Activated naive CD4-positive, alpha-beta T cell treated with anti-CD3 and anti-CD28 coated beads, Interleukin-2, amount 50 U/mL, for 16 hours (primary cell): ENCODE results near the gene TMEM92.
"Not testable (repeated sequence)": the region's sequence is repeated elsewhere in the genome, so short reads cannot be mapped to it uniquely, and the experiment has no call there.

Experiments used
- DNase-seq: peaks from one replicate; pipeline ENCODE4 v3.0.0-alpha.2; 2020

TMEM92 gene

DNA sequence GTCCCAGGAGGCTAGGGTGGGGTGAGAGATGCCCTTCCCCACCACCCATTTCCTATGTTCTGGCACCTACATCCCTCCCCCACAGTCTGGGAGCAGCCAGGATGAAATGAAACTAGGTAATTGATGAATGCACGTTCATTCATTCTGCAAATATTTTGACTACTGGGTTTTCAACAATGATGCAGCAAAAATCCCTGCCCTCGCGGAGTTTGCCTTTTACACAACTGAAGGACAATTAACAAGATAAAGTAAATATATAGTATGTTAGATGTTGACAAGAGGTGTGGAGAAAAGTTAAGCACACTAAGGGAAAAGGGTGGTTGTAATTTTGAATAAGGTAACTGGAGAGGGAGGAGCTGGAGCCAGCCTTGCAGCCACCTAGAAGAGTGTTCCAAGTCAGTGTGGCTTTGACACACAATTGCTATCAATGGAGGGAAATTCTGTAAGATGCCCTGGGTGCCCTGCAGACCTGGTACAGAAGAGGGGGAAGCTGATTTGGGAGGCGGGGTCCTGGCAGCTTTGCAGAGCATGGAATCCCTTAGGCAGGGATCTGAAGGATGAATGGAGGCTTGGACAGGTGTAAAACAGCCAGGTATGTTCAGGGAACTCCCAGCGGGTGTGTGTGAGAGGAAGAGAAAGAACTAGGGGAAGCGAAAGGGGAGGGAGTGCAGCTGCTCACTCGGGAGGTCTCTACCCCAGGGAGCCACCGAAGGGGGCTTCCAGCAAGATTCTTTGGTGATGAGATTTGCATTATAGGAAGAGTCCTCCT, 2.5 kb downstream of the TMEM92 start:
- DNase-seq, result no peak

DNA sequence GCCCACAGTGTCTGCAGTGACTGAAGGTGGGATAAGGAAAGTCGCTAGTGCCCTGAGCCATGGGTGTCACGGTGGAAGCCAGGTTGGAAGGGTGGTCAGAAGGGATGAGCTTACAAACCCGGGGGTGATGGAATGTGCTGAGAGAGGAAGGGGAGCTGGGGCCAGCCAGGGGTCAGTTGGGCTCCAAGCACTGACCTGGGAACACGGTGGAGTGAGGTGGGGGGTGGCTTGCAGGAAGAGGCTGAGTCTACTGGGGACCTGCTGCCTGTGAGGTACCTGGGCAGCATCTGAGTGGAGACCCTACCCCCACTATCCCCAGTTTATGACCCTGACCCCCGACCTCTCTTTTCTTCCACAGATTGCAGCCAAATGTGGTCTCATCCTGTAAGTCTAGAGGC, 3.1 kb downstream of the TMEM92 start:
- DNase-seq, result no peak

DNA sequence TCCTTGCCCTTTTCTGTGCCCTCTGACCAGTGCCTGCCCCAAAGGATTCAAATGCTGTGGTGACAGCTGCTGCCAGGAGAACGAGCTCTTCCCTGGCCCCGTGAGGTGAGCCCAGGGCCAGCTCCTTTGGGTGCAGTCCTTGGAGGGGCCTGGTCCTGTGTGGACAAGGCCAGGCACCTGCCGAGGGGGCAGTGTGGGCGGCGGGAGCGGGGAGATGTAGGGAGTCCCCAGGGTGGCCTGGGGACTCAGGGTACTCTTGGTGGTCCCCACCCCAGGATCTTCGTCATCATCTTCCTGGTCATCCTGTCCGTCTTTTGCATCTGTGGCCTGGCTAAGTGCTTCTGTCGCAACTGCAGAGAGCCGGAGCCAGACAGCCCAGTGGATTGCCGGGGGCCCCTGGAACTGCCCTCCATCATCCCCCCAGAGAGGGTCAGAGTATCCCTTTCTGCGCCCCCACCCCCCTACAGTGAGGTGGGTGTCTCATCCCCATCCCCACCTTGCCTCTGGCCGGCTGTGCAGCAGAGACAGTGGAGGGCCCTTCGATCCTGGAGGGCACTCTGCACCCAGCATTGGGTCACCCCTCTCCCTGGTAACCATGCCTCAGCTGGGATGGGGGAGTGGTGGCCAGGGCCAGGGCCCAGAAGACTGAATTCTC, 4.4 kb downstream of the TMEM92 start:
- DNase-seq, result no peak

DNA sequence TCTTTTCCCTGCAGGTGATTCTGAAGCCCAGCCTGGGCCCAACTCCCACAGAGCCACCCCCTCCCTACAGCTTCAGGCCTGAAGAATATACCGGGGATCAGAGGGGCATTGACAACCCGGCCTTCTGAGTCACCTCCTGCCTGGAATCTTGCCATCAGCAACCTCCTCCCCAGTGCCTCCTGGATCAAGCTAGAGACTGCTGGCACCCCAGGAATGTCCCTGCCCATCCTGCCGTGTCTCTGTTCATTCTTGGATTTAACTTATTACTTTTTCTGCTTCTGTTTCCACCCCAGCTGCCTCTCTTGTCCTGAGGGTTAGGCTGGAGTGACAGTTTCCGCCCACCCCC, 4.9 kb downstream of the TMEM92 start:
- DNase-seq, result no peak

DNA sequence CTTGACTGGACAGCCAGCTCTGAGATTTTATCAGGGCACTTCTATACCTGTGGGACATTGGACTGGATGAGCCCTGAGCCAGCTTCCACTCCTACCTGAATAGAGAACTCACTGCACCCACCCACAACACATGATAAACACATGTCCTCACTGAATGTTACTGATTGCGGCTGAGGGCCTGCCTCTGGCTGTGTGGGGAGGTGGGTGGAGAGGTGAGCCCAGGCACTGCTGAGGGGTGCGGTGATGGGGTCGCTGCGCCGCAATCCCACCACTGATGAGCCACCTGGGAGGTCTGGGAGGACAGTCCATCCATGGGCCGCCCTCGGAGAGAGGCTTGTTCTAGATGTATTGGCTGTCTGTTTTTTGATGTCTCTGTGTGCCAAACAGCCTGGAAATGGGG, 5.4 kb downstream of the TMEM92 start:
- no peak for DNase-seq

DNA sequence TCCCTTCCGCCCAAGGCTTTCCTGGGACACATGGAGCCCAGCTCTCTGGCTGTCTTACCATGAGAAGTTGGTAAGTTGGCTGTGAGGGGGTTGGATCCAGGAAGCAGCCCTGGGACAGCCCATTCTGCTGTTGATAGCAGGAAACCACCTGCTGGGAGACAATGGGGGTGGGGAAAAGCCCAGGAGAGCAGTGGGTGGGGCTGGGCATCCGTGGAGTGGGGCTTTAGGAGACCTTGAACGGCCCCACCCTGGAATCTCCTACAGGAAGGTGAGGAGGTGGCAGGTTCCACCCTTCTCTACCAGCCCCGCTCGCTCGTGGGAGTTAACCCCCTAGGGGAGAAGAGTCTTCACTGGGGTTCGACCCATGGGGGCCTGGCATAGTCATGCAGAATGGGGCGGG, 5.8 kb downstream of the TMEM92 start:
- no peak for DNase-seq

DNA sequence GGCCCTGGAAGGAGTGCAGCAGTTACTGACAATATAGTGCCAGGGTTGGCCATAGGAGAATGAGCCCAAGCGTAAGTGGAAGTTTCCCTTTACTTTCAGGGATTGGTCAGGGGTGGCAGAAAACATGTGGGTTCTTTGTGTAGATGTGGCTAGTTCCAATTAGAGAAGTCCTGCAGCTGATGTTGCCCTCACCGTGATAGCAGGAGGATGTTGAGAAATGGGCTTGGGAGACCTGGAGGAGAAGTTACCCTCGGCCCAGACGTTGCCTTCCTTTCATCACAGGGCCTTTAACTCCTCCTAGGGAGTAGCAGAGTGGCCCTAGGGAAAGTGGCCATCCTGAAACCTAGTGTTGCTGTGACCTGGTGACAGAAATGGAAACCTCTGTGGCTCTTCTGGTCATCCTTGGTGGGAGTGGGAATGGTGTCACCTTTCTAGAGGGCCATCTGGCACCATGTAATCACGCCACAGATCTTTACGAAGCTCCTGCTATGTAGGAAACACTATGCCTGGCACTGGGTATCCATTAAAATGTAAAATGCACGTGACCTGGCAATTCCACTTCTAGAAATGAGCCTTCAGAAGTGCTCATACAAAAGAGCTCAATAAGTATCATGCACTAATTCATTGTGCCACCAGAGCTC, 6.7 kb downstream of the TMEM92 start:
- DNase-seq, result no peak

DNA sequence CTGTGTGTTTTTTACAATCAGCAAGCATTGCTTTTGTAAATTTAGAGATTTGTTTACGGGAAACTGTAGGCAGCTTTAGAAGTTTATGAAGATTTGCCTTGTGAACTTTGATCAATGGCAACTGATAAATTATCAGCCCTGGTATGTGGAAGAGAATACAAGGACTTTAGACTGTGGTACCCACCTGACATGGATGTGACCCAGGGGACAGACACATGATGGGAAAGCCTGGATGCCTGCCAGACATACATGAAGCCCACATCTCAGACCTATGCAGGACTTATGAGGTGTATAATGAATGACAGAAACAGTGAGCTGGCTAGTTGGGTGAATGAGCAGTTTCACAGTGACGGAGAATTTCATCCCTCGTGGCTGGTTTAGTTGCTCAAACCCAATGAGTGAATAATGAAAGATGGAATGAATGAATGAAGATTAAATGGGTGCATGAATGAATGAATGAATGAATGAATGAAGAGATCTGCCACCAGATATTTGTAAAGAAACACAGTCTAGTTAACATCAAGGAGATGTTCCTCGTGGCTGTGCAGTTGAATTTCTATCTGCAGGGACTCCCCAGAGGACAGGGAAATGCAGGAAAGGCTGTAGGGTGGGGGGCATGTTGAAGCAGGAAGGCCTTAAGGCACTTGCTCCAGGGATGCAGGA, 7.6 kb downstream of the TMEM92 start:
- DNase-seq, result no peak

DNA sequence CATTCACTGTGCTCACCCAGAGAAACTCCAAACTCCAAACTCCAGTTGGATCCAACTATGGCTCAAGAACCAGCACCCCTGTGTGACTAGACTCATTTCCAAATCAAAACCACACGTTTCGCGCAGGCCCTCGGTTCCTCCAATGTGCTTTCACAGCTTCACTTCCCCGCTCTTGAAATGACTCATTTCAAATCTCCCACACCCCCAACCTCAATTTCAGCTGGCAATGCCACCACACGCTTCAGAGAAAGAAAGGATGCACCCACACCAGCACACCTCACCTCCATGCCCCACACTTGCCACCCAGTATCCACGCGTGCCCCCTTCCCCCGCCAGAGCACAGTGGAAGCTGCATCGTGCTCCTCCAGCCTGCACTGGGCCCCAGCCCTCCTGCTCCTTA, 9.0 kb downstream of the TMEM92 start:
- no peak for DNase-seq

DNA sequence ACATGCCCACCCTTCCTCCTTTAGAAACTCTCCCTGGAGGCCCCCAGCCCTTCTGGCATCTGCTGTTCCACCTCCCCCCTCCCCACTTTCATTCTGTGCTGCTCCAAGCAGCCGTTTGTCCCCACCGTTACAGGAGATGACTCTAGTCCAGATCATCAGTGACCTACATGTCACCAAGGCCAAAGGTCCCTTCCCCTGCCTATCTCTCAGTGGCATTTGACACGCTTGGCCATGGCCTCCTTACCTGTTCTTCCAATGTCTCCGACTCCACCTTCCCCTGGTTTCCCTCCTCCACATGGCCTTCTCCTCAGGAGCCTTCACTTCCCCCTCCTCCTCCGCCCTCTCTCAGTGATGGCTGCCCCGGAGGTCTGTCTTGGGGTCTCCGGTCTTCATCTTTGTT, 9.4 kb downstream of the TMEM92 start:
- DNase-seq, result no peak

DNA sequence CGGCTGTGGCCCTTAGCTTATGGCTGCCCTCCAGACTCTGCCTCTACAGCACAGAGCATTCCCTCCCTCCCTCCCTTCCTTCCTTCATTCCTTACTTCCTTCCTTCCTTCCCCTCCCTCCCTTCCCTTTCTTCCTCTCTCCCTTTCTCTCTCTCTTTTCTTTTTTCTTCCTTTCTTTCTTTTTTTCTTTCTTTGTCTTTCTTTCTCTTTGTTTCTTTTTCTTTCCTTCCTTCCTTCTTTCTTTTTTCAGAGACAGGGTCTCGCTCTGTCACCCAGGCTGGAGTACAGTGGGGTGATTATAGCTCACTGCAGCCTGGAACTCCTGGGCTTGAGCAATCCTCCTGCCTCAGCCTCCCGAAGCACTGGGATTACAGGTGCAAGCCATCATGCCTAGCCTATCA, 11.7 kb downstream of the TMEM92 start:
- DNase-seq, result no peak

DNA sequence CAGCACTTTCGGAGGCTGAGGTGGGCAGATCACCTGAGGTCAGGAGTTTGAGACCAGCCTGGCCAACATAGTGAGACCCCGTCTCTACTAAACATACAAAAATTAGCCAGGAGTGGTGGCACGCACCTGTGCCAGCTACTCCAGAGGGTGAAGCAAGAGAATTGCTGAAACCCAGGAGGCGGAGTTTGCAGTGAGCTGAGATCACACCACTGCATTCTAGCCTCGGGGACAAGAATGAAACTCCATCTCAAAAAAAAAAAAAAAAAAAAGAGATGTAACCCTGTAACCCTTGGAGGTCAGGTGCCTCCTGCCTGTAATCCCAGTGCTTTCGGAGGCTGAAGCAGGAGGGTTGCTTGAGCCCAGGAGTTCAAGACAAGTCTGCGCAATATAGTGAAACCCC, 13.0 kb downstream of the TMEM92 start:
- not testable (repeated sequence) for DNase-seq

DNA sequence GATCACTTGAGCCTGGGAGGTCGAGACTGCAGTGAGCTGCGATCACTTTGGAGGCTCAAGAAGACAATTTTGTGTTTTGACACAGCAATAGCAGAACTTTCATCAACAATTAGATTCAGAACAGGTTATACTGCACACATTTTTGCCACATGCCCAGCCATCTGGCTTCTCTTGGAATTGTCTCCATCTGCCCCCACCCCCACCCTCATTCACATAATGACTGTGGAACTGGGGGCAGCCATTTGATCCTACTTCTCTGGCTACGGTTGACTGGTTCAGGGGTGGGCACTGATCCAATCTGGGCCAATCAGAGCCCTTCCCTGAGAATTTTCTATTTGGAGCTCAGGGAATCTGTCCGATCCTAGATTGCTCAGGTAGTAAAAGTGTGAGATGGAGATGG, 14.0 kb downstream of the TMEM92 start:
- no peak for DNase-seq

DNA sequence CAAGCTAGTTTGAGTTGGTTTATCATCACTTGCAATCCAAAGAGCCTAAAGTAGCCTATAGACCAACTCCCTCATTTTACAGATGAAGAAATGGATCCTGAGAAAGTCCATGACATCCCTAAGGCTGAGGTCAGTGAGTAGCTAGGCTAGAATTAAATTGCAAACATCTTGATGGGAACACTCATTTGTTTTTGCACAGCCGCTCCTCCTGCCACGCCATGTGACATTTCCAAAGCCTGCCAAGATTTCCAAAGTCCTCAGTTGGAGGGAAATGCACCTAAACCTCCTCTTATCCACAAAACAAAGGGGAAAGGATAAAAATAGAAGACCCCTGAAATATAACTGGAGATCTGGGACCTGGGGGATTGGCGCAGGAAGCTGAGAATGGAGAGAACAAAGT, 15.0 kb downstream of the TMEM92 start:
- DNase-seq, result no peak

DNA sequence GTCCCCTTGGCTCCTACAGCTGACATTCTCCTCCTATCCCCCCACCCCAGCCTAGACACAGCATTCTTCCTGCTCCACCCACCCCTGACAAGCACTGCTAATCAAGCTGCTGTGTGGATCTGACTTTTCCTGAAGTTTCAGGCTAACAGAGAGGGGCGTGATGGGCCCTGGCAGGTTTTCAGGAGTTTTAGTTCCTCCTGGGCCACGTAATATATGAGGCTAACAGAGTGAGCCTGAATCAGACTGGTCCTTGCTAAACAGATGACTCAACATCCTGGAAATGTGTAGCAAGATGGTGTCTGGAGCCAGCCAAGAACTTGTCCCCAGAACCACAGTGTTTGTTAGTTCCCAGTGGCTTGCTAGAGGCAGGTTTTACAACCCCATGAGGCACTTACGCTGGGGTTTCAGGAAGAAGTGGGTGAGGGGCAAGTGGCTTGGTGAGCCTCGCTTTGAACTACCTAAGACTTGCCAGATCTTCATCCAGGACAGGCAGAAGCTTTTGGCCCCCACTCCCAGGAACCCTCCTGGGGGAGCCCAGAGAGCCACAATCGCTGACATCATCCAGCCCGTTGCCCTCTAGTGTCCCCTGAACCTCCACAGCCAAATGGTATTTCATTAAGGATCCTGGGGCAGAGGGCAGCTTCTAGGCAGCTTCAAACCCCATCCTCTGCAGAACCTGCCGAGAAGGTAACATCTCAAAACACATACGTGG, 15.9 kb downstream of the TMEM92 start:
- DNase-seq, result no peak

DNA sequence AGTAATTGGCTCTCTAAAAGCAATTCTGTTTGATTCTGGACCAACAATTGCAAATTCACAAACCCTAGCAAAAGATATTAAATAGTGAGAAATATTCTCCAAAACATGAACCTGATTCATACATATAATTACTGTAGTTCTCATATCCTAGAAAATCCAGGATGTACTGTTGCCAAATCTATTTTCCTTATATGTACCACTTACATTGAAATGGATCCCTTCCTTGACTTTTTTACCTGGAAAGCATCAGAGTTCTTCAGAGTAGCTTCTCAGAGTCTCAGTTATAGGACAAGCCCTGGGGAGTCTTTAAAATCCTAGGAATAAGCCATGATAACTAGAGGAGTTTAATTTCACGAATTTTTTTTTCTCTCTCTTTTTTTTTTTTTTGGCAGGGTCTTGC, 16.7 kb downstream of the TMEM92 start:
- DNase-seq, result no peak

DNA sequence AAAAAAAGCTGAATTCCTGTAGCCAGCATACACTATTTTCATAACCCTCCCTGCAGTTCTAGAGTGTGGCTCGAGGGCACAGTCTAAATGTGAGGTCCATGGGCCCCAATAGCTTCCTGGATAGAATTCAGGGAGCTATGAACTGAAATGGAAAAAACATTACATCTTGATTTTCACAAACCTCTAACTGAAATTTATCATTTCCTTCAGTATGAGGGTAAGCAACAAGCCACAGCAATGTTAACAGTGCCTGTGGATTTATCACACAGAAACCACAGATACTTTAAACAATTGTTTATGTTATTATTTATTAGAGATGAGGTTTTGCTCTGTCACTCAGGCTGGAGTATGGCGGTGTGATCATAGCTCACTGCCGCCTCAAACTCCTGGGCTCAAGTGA, 18.2 kb downstream of the TMEM92 start:
- DNase-seq, result no peak

DNA sequence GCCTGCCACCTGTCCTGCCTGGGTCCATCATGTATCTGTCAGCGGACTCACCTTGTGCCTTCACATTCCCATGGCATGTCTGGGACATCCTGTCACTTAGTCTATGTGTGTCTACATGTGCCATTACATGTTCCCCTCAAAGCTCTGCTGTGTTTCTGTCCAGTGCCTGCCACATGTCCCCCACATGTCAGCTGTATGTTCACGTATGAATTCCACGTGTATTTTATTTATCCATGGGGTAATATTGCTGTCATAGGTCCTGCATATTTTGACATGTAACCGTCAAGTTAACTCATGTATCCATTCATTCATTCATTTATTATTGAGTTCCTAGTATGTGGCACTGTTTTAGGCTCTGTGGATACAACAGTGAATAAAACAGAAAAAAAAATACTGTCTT, 20.8 kb downstream of the TMEM92 start:
- no peak for DNase-seq

DNA sequence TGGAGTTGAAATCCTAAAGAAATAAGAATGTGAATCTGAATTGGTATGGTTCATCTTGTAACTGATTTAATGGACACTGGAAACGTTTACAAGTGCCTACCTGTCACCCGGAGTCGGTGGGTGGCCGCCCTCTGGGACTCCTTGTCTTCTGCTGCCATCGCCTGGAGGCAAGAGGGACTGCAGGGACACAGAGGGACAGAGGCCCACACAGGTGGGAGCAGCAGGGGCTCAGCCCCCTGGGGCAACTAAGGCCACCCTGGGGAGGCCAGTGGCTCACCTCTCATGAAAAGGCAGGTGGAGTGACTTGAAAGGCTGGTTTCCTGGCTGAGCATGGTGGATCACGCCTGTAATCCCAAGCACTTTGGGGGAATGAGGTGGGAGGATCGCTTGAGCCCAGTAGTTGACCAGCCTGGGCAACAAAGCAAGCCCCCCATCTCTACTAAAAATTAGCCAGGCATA, 23.2 kb downstream of the TMEM92 start:
- peak; percentile 81 for DNase-seq

DNA sequence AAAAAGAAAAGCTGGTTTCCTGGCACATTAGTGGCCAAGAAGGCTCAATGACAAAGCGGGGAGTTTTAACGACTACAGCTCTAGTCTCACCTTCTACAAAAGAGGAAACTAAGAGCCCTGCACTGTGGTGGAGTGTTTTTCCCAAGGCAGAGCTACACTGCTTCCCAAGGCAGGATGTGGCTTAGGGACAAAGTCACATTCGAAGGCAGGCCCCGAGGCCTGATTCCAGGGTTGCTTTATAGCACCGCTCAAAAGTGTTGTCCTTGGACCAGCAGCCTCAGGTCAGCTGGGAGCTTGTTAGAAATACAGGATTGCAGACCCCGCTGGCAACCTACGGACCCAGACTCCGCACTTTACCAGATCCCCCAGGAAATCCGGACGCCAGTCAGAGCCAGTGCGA, 23.8 kb downstream of the TMEM92 start:
- no peak for DNase-seq

DNA sequence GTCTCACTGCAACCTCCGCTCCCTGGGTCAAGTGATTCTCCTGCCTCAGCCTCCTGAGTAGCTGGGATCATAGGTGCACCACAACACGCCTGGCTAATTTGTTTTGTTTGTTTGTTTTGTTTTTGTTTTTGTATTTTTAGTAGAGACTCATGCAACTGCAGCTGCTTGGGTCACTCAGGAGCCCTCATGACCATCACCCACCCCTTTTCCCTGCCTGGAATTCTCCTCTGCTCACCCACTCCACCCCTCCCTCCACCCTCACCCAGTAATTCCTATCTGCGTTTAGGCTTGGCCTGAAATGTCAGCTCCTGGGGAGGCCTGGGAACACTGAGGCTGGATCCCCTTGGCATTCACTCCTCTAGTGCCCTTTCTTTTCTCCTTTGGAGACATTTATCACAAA, 25.5 kb downstream of the TMEM92 start:
- DNase-seq, result no peak

DNA sequence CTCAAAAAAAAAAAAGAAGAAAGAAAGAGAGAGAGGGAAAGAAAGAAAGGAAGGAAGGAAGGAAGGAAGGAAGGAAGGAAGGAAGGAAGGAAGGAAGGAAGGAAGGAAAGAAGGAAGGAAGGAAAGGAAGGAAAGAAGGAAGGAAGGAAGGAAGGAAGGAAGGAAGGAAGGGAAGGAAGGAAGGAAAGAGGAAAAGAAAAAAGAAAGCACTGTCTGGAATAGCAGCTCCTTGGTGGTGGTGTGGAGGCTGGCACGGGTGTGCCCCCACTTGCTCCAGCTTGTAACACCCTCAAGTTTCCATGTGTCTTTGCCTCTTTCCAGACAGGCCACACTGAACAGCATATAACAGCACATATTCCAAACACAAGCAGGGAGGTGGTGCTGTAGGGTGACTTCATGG, 26.6 kb downstream of the TMEM92 start:
- DNase-seq, result not testable (repeated sequence)

DNA sequence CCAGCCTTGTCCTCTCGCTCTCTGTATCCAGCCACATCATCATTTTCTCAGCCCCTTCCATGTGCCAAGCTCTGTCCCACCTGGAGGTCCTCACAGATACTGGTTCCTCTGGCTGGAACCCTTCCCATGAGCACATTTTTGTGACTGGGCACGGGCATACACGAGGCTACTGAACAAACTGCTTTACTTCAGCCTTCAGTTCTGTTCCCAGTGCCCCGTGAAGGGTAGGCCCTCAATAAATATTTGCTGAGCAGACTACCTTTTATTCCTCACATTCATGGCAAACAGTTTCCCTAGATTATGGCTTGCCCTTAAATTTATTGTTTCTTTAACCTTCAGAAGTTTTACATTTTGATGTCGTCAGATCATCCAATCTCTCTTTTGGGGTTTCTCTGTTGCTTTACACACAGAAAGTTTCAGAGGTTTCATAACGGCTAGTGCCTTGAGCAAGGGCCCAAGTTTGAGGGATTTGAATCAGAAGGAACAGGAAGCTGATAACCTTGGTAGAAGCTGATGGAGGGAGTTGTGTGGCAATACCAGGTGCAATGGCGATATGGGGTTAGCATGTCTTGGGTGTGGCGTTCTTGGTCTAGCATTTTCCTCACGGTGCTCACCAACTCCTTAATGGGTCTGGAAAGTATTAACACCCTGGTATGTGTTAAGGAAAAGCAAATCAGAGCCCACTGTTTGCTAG, 27.8 kb downstream of the TMEM92 start:
- DNase-seq, result no peak
